Measurements from ENCODE around the gene TRIL. TPM values are rescaled to one million over a fixed set of nuclear protein-coding genes. Genes with fewer than 3 reads are reported as not detected.

The TRIL gene
- total and polyA plus RNA-seq, 2 donors (not counting 3 experiments of a cell fraction or from before 2014, with no cell fraction given) = 0.52 to 1.8 TPM

DNA sequence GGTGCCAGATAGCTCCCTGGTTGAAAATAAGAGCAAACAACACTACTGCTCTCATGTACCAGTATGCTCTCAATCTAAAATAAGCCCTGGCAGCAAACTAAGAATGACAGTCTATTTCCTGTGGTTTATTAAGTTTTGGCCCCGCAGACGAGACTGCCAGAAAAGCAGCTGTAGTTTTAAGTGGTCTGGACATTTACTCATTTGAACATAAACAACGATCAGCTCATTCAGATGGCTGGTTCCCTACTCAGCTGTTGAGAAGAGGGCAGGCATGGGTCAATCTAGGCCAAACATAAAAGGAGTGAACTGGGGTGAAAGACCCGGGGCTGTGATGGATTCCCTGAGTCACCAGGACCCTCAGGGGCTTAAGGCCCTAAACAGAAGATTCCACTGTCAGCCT, 4.5 kb downstream of the TRIL start:
- ChIA-PET CTCF (interaction anchor here (0.9 to 16.1 kb wide), 4 partner anchors 20 to 153 kb away, joined by 5 to 518 read pairs (median 10); no protein-coding TSS in a partner anchor), POLR2A (no interaction called here)
- Histone ChIP-seq H3K36me3 (ENCODE audit: control insufficient read depth in 2 of 2, extremely low read depth in 1 of 2, insufficient read depth in 2 of 2, low read length in 2 of 2) (no peaks in the 10 kb centered on the region), H3K4me3 (replicated peaks in 1 of 3; ENCODE audit: insufficient read depth in 1 of 3, low read depth in 1 of 3, low read length in 3 of 3) (no peak overlapping the region), H3K9me3 (replicated peaks; ENCODE audit: control insufficient read depth, insufficient read depth, low read length) (no peaks in the 10 kb centered on the region), H3K4me2 (ENCODE audit: insufficient read depth, low read length) (no peak overlapping the region), H3K27ac (ENCODE audit: insufficient read depth, low read depth, low read length) (no peak overlapping the region), H3K9ac (replicated peaks; ENCODE audit: extremely low read depth, insufficient read depth, low read length) (no peak overlapping the region), H3K79me2 (ENCODE audit: control insufficient read depth, insufficient read depth, low read length) (no peaks in the 10 kb centered on the region), H2AFZ (ENCODE audit: low read depth, low read length) (no peak overlapping the region), H3K4me1 (ENCODE audit: control insufficient read depth, extremely low read depth, insufficient read depth, low read length) (peaks cover 15% of the 10 kb centered on the region), H3K9me1 (replicated peaks; ENCODE audit: control insufficient read depth, extremely low read depth, insufficient read depth, low read length) (no peaks in the 10 kb centered on the region), H4K20me1 (replicated peaks; ENCODE audit: control insufficient read depth, extremely low read depth, insufficient read depth, low read length) (no peaks in the 10 kb centered on the region), H3K27me3 (ENCODE audit: control insufficient read depth in 2 of 2, insufficient read depth in 2 of 2, low read length in 2 of 2) (peaks cover 14 to 15% of the 10 kb centered on the region in 2 experiments)
- peak; percentile 27 for DNase-seq (ENCODE audit: low read depth, low spot score)
- dilution Hi-C loops (cut with MboI; ENCODE audit: extremely low pct_ligation_motif_present, low sequenced_read_pairs) = no loop called here
- intact Hi-C loops (cut with micrococcal nuclease) = no loop called here
- TF ChIP-seq FOS (IDR thresholded peaks at IDR 0.05; ENCODE audit: borderline replicate concordance, insufficient read depth, low read length) = no peak
- TF ChIP-seq JUN (IDR thresholded peaks at IDR 0.05; ENCODE audit: borderline replicate concordance, insufficient read depth, insufficient read length, low read depth) = no peak
- no peak for TF ChIP-seq POLR2A (IDR thresholded peaks at IDR 0.05; ENCODE audit: low read depth, low read length)
- TF ChIP-seq, protein P1, sequence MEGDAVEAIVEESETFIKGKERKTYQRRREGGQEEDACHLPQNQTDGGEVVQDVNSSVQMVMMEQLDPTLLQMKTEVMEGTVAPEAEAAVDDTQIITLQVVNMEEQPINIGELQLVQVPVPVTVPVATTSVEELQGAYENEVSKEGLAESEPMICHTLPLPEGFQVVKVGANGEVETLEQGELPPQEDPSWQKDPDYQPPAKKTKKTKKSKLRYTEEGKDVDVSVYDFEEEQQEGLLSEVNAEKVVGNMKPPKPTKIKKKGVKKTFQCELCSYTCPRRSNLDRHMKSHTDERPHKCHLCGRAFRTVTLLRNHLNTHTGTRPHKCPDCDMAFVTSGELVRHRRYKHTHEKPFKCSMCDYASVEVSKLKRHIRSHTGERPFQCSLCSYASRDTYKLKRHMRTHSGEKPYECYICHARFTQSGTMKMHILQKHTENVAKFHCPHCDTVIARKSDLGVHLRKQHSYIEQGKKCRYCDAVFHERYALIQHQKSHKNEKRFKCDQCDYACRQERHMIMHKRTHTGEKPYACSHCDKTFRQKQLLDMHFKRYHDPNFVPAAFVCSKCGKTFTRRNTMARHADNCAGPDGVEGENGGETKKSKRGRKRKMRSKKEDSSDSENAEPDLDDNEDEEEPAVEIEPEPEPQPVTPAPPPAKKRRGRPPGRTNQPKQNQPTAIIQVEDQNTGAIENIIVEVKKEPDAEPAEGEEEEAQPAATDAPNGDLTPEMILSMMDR (IDR thresholded peaks at IDR 0.05; ENCODE audit: extremely low read depth in 1 of 2, insufficient read depth in 1 of 2, low read depth in 1 of 2, low read length in 2 of 2) = no peak
- no peak for TF ChIP-seq EZH2 (IDR thresholded peaks at IDR 0.05; ENCODE audit: borderline replicate concordance, low read depth, low read length, severe bottlenecking)
- TF ChIP-seq, protein P2, sequence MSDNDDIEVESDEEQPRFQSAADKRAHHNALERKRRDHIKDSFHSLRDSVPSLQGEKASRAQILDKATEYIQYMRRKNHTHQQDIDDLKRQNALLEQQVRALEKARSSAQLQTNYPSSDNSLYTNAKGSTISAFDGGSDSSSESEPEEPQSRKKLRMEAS (IDR thresholded peaks at IDR 0.05; ENCODE audit: insufficient read depth, insufficient read length) = no peak
- TF ChIP-seq GATA2 (IDR thresholded peaks at IDR 0.05; ENCODE audit: insufficient read depth, insufficient read length, low read depth, low read length) = no peak
- FAIRE-seq = no peak
- BruUV-seq (replicated peaks) = no TSS peak

Data from endothelial cell of umbilical vein (primary cell).